Psoas muscle (tissue), 8 donors: Measurements from ENCODE around the gene ASB5. TPM values are rescaled to one million over a fixed set of nuclear protein-coding genes. Genes with fewer than 3 reads are reported as not detected.

Experiments used
- ATAC-seq, 4 donors: fragments of 200-7000 bp; cut with Tn5 transposase; one replicate each; pipeline ENCODE4 v1.9.1; 2020; ENCODE audit warnings: moderate library complexity in 3 of 4, mild to moderate bottlenecking in 2 of 4
- DNase-seq, 2 donors: peaks; one replicate each; pipeline ENCODE4 v3.0.0-alpha.2; 2020
- H3K27ac ChIP-seq: fragments of 200-600 bp; one replicate; pipeline ENCODE4 v1.8.0; 2022
- H3K27me3 ChIP-seq, 3 donors: fragments of 200-600 bp in 1 of 3; one replicate each; pipeline versions ENCODE4 v1.6.1 to v1.8.0; 2013 to 2022; ENCODE audit warnings: low read length in 2 of 3, mild to moderate bottlenecking in 2 of 3, moderate library complexity in 1 of 3; ENCODE audit not compliant: insufficient read depth in 3 of 3
- H3K36me3 ChIP-seq, 2 donors: fragments of 200-600 bp in 1 of 2; one replicate each; pipeline versions ENCODE4 v1.6.1 to v1.8.0; 2013 to 2022; ENCODE audit warnings: low read depth in 1 of 2, mild to moderate bottlenecking in 1 of 2, moderate library complexity in 1 of 2; ENCODE audit not compliant: insufficient read depth in 1 of 2
- H3K4me1 ChIP-seq: fragments of 200-600 bp; one replicate; pipeline ENCODE4 v1.8.0; 2022
- H3K4me3 ChIP-seq: fragments of 200-600 bp; one replicate; pipeline ENCODE4 v1.8.0; 2022; ENCODE audit warnings: mild to moderate bottlenecking
- H3K9me3 ChIP-seq: fragments of 200-600 bp; one replicate; pipeline ENCODE4 v1.8.0; 2022
- CTCF ChIP-seq: fragments of 200-600 bp; IDR thresholded peaks from one replicate; pipeline ENCODE4 v1.8.0; 2022; ENCODE audit warnings: antibody characterized with exemption
- WGBS, 3 donors: extraction: QIAGEN DNeasy Blood & Tissue Kit; methylation state at CpG; one replicate each; pipeline versions ENCODE4 v1.1.6 to v1.1.7; 2013; 5-methylcytosine and 5-hydroxymethylcytosine counted together
- intact Hi-C, 2 donors: fragments of 100-400 bp; cut with DNase I; formaldehyde crosslinking; loops; one replicate each; pipeline versions ENCODE4 v1.11.0 to v1.14.2; 2022
- polyA plus RNA-seq, 3 donors: library from polyadenylated mRNA; stranded (reverse); fragments of 200-250 nt; gene quantifications; one replicate each; pipeline ENCODE4 v1.2.3, GENCODE V29; 2013
- total RNA-seq, 4 donors: library from RNA; stranded (reverse); fragmentation: NEBNext Ultra II Directional in 2 of 4; extraction: Animal tissue kit (Norgen Biotek cat#: 25700) in 2 of 4; gene quantifications; one replicate each; pipeline versions ENCODE4 v1.2.1 to v1.2.4, GENCODE V29; 2021 to 2023
- donor health status: healthy with polysubstance abuse.
- donor health status: DM: no; HTN: no; CAD: no; lungs with moderate emphysema.
- donor health status: Bipolar disorder and iron deficiency.
- donor health status: healthy.
- donor health status: DM: yes; HTN: yes; CAD: no.
- donor health status: DM: no; HTN: no; CAD: no.
- donor health status: DM: no; HTN: no; CAD: no.
- donor health status: DM: yes; HTN: yes; CAD: no.

ASB5 gene
- total and polyA plus RNA-seq, 7 donors, result 247 to 1,213 (median 570) TPM

GRCh38 chr4:176205299-176205698 lies 63.7 kb downstream of the ASB5 start:
- TF ChIP-seq CTCF, result no peak
- Histone ChIP-seq H3K27ac (no peak overlapping the region), H3K27me3 (no peaks in the 10 kb centered on the region), H3K4me1 (no peaks in the 10 kb centered on the region), H3K9me3 (no peaks in the 10 kb centered on the region), H3K36me3 (no peaks in the 10 kb centered on the region), H3K4me3 (no peak overlapping the region)
- DNase-seq (no peak), ATAC-seq (no peak)
- intact Hi-C loops, result no loop called here
- WGBS, 3 donors, result 57 to 77% (median 68%) methylated on average over 4 of the region's 4 CpGs

GRCh38 chr4:176198316-176198903 lies 70.6 kb downstream of the ASB5 start:
- no peak for ATAC-seq
- Histone ChIP-seq H3K27ac (no peak overlapping the region), H3K27me3 (no peaks in the 10 kb centered on the region), H3K36me3 (no peaks in the 10 kb centered on the region), H3K4me3 (no peak overlapping the region), H3K9me3 (no peaks in the 10 kb centered on the region), H3K4me1 (peaks cover 3% of the 10 kb centered on the region)
- no peak for TF ChIP-seq CTCF
- 72 to 82% (median 79%) methylated on average over 8 of the region's 8 CpGs for WGBS, 3 donors
- no peak for DNase-seq
- intact Hi-C loops, result loop anchor here in 1 of 2 donors (5.0 kb wide), 1 partner anchor 119 kb away; the partner anchor contains the start of gene SPCS3

GRCh38 chr4:176195184-176195978 lies 73.6 kb downstream of the ASB5 start, which contains the start of gene SPATA4:
Gene SPATA4, minus strand, starts transcription at chr4:176195585. Its CDS starts 23 bp downstream, at chr4:176195562.
- TF ChIP-seq CTCF, result no peak
- intact Hi-C loops, result loop anchor here in 1 of 2 donors (5.0 kb wide), 1 partner anchor 122 kb away; the partner anchor contains the start of gene SPCS3
- no peaks in the 10 kb centered on the region for H3K36me3 ChIP-seq
- H3K4me1 ChIP-seq, result peaks cover 21% of the 10 kb centered on the region
- no peaks in the 10 kb centered on the region for H3K9me3 ChIP-seq
- H3K4me3 ChIP-seq, result peak within 1 kb of the TSS; percentile 76
- ATAC-seq (peak; percentile 95 to 98 (median 96)), DNase-seq (peak; percentile 94 to 98)
- WGBS, 3 donors, result 1% methylated on average over 45 of the region's 45 CpGs
- peak within 1 kb of the TSS; percentile 90 for H3K27ac ChIP-seq
- H3K27me3 ChIP-seq, result no peaks in the 10 kb centered on the region

GRCh38 chr4:176193938-176194337 lies 75.1 kb downstream of the ASB5 start:
- Histone ChIP-seq H3K4me1 (peaks cover 21% of the 10 kb centered on the region), H3K9me3 (no peaks in the 10 kb centered on the region), H3K36me3 (no peaks in the 10 kb centered on the region), H3K27ac (peak overlapping the region; percentile 90), H3K27me3 (no peaks in the 10 kb centered on the region), H3K4me3 (no peak overlapping the region)
- no peak for TF ChIP-seq CTCF
- DNase-seq, result no peak
- 61 to 67% (median 63%) methylated on average over 3 of the region's 3 CpGs for WGBS, 3 donors
- ATAC-seq, result peak; percentile 40 to 73 (median 54)
- intact Hi-C loops, result loop anchor here (5.0 kb wide), 2 partner anchors 38 to 42 kb away; no protein-coding TSS in a partner anchor
